ENCODE measurements around the gene INPP4B. TPM values are rescaled to one million over a fixed set of nuclear protein-coding genes. Genes with fewer than 3 reads are reported as not detected.

Gene INPP4B
- total RNA-seq, 2 experiments from 2014 or later = not detected

DNA sequence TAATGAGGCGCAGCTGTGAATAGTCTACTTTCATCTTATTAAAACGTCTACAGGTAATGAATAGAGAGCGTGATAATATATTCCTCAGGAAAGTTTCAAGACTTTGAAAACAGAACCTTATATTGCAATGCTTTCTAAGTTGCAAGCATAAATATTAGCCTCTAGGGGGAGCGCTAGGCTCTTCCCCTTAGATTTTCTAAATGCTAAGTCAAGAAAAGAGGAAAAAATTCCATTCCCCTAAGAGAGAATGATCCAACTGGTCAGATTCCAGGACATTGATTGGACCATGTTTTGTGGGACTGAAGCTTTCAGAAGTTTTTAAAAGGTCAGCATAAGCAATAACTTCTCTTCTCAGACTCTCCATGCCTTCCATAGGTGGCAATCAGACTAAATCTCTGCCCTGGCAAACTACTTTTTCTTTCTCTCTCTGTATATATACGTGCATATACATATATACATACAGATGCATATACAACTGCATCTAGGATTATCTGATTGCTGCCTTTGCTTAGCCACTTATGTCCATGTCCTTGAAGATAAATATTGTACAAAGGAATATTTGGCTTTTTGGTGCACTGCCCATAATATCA lies 492.9 kb downstream of the INPP4B start:
- H3K9me2 ChIP-seq (ENCODE audit: insufficient read depth, low read length) = no peaks in the 10 kb centered on the region
- H3K4me2 ChIP-seq (ENCODE audit: low read length) = no peak overlapping the region
- no TSS peak for BruUV-seq (replicated peaks)
- H3K4me3 ChIP-seq (ENCODE audit: low read depth, low read length, poor library complexity, severe bottlenecking) = no peak overlapping the region
- DNase-seq (ENCODE audit: low spot score) = peak; percentile 44
- no peaks in the 10 kb centered on the region for H4K20me1 ChIP-seq (ENCODE audit: insufficient read depth, low read length)
- TF ChIP-seq EZH2phosphoT487 (IDR thresholded peaks at IDR 0.05; ENCODE audit: borderline replicate concordance, low read depth, low read length) = no peak
- TF ChIP-seq, protein P1, sequence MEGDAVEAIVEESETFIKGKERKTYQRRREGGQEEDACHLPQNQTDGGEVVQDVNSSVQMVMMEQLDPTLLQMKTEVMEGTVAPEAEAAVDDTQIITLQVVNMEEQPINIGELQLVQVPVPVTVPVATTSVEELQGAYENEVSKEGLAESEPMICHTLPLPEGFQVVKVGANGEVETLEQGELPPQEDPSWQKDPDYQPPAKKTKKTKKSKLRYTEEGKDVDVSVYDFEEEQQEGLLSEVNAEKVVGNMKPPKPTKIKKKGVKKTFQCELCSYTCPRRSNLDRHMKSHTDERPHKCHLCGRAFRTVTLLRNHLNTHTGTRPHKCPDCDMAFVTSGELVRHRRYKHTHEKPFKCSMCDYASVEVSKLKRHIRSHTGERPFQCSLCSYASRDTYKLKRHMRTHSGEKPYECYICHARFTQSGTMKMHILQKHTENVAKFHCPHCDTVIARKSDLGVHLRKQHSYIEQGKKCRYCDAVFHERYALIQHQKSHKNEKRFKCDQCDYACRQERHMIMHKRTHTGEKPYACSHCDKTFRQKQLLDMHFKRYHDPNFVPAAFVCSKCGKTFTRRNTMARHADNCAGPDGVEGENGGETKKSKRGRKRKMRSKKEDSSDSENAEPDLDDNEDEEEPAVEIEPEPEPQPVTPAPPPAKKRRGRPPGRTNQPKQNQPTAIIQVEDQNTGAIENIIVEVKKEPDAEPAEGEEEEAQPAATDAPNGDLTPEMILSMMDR (conservative IDR thresholded peaks at IDR 0.05; ENCODE audit: low read length) = peak; percentile 90
- POLR2A ChIA-PET = interaction anchor here (0.6 kb wide), 1 partner anchor 348 kb away, joined by 3 read pairs; no protein-coding TSS in a partner anchor
- H2AFZ ChIP-seq (ENCODE audit: low read length) = no peak overlapping the region
- CTCF ChIA-PET (ENCODE audit: unreplicated experiment) = no interaction called here
- H3K36me3 ChIP-seq (ENCODE audit: insufficient read depth, low read length) = no peaks in the 10 kb centered on the region
- H3K79me2 ChIP-seq (ENCODE audit: insufficient read depth, low read depth, low read length) = no peaks in the 10 kb centered on the region
- no peaks in the 10 kb centered on the region for H3K9me3 ChIP-seq (ENCODE audit: low read length)
- no peaks in the 10 kb centered on the region for H3K4me1 ChIP-seq (ENCODE audit: insufficient read depth, low read length, poor library complexity, severe bottlenecking)
- no peak overlapping the region for H3K27ac ChIP-seq (ENCODE audit: low read depth, low read length, poor library complexity, severe bottlenecking)
- intact Hi-C loops (cut with micrococcal nuclease; ENCODE audit: unreplicated experiment) = loop anchor here (5.0 to 10.0 kb wide), 2 partner anchors 369 to 492 kb away; partner anchors contain the start of gene INPP4B

DNA sequence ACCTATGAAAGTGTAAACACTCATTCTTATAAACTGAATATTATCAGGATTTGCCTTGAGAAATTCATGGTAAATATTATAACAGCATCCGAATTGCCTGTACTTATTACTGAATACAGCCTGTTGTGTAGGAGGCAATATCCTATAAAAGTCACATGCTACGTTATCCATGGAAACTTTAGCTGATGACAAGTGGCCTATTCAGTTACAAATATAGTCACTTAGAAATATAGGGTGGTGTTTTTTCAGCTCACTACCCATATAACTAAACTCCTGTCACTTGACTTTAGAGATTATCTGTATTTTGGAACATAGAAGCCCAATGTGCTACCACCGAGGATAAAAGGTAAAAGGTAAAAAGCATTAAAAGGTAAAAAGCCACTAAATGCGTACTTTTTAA lies 493.4 kb downstream of the INPP4B start:
- no peak overlapping the region for H2AFZ ChIP-seq (ENCODE audit: low read length)
- no peaks in the 10 kb centered on the region for H3K9me3 ChIP-seq (ENCODE audit: low read length)
- no peaks in the 10 kb centered on the region for H4K20me1 ChIP-seq (ENCODE audit: insufficient read depth, low read length)
- no peak overlapping the region for H3K4me2 ChIP-seq (ENCODE audit: low read length)
- no TSS peak for BruUV-seq (replicated peaks)
- H3K4me3 ChIP-seq (ENCODE audit: low read depth, low read length, poor library complexity, severe bottlenecking) = no peak overlapping the region
- TF ChIP-seq, protein P1 (conservative IDR thresholded peaks at IDR 0.05; ENCODE audit: low read length) = no peak
- no peak for TF ChIP-seq EZH2phosphoT487 (IDR thresholded peaks at IDR 0.05; ENCODE audit: borderline replicate concordance, low read depth, low read length)
- no peaks in the 10 kb centered on the region for H3K36me3 ChIP-seq (ENCODE audit: insufficient read depth, low read length)
- POLR2A ChIA-PET = interaction anchor here (0.6 to 0.7 kb wide), 2 partner anchors 314 to 349 kb away, joined by 3 to 4 read pairs; no protein-coding TSS in a partner anchor
- intact Hi-C loops (cut with micrococcal nuclease; ENCODE audit: unreplicated experiment) = loop anchor here (5.0 to 10.0 kb wide), 2 partner anchors 370 to 492 kb away; partner anchors contain the start of gene INPP4B
- no peak for DNase-seq (ENCODE audit: low spot score)
- H3K27ac ChIP-seq (ENCODE audit: low read depth, low read length, poor library complexity, severe bottlenecking) = no peak overlapping the region
- no peaks in the 10 kb centered on the region for H3K4me1 ChIP-seq (ENCODE audit: insufficient read depth, low read length, poor library complexity, severe bottlenecking)
- H3K79me2 ChIP-seq (ENCODE audit: insufficient read depth, low read depth, low read length) = no peaks in the 10 kb centered on the region
- H3K9me2 ChIP-seq (ENCODE audit: insufficient read depth, low read length) = no peaks in the 10 kb centered on the region
- CTCF ChIA-PET (ENCODE audit: unreplicated experiment) = no interaction called here

DNA sequence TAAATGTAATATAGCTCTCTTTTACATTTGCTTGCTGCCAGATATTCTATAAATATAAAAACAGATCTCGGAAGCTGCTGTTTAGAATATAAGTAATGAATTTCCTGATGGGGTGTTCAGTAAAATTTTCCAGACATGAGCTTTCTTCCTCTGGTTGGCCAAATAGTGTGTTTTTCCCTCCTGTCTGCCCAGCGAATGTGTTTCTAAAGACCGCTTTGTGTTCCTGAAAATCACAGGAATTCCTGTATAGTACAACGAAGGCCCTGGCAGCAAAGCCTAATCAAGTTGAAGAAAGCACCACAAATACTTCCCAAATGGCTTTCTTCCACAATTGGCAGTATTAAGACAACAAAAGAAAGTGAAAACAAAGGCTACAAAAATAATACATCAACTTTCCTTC lies 494.1 kb downstream of the INPP4B start:
- no peaks in the 10 kb centered on the region for H3K9me3 ChIP-seq (ENCODE audit: low read length)
- no peaks in the 10 kb centered on the region for H3K4me1 ChIP-seq (ENCODE audit: insufficient read depth, low read length, poor library complexity, severe bottlenecking)
- TF ChIP-seq EZH2phosphoT487 (IDR thresholded peaks at IDR 0.05; ENCODE audit: borderline replicate concordance, low read depth, low read length) = no peak
- TF ChIP-seq, protein P1 (conservative IDR thresholded peaks at IDR 0.05; ENCODE audit: low read length) = no peak
- H3K27ac ChIP-seq (ENCODE audit: low read depth, low read length, poor library complexity, severe bottlenecking) = no peak overlapping the region
- no peaks in the 10 kb centered on the region for H4K20me1 ChIP-seq (ENCODE audit: insufficient read depth, low read length)
- no TSS peak for BruUV-seq (replicated peaks)
- H3K4me3 ChIP-seq (ENCODE audit: low read depth, low read length, poor library complexity, severe bottlenecking) = no peak overlapping the region
- CTCF ChIA-PET (ENCODE audit: unreplicated experiment) = no interaction called here
- no peak overlapping the region for H3K4me2 ChIP-seq (ENCODE audit: low read length)
- no peak for DNase-seq (ENCODE audit: low spot score)
- POLR2A ChIA-PET = no interaction called here
- intact Hi-C loops (cut with micrococcal nuclease; ENCODE audit: unreplicated experiment) = loop anchor here (5.0 to 10.0 kb wide), 2 partner anchors 370 to 493 kb away; partner anchors contain the start of gene INPP4B
- H2AFZ ChIP-seq (ENCODE audit: low read length) = no peak overlapping the region
- H3K36me3 ChIP-seq (ENCODE audit: insufficient read depth, low read length) = no peaks in the 10 kb centered on the region
- no peaks in the 10 kb centered on the region for H3K79me2 ChIP-seq (ENCODE audit: insufficient read depth, low read depth, low read length)
- H3K9me2 ChIP-seq (ENCODE audit: insufficient read depth, low read length) = no peaks in the 10 kb centered on the region
